GM12878 (cell line): ENCODE measurements around the gene SLC38A1. TPM values are rescaled to one million over a fixed set of nuclear protein-coding genes. Genes with fewer than 3 reads are reported as not detected.

Experiments
- ATF2 ChIP-seq: IDR thresholded peaks from 2 replicates; pipeline ENCODE4 v1.6.1; 2012; ENCODE audit warnings: low read length, inconsistent platforms
- ATF3 ChIP-seq: IDR thresholded peaks from 2 replicates; pipeline ENCODE4 v1.6.1; 2011; ENCODE audit warnings: low read depth, mild to moderate bottlenecking, low read length, moderate library complexity, borderline replicate concordance; ENCODE audit errors: extremely low read depth
- BCL3 ChIP-seq: IDR thresholded peaks from 2 replicates; pipeline ENCODE4 v1.6.1; 2011; ENCODE audit warnings: borderline replicate concordance, low read depth, mild to moderate bottlenecking, moderate library complexity, low read length; ENCODE audit not compliant: insufficient read depth, poor library complexity, severe bottlenecking
- CREM ChIP-seq: IDR thresholded peaks from 2 replicates; pipeline ENCODE4 v1.6.1; 2014; ENCODE audit warnings: antibody characterized with exemption, low read depth
- EED ChIP-seq: sonication (generic); IDR thresholded peaks from 2 replicates; pipeline ENCODE4 v1.6.1; 2016; ENCODE audit warnings: antibody characterized with exemption, low read depth
- FOXM1 ChIP-seq: IDR thresholded peaks from 2 replicates; pipeline ENCODE4 v1.6.1; 2012; ENCODE audit warnings: low read depth, mild to moderate bottlenecking, inconsistent platforms, low read length, moderate library complexity
- GABPA ChIP-seq: IDR thresholded peaks from 2 replicates; pipeline ENCODE4 v1.6.1; 2014; ENCODE audit warnings: antibody characterized with exemption, low read depth, mild to moderate bottlenecking, inconsistent platforms
- PML ChIP-seq: IDR thresholded peaks from 2 replicates; pipeline ENCODE4 v1.6.1; 2012; ENCODE audit warnings: low read length, inconsistent platforms
- PRDM15 ChIP-seq: fragments of 450-650 bp; formaldehyde crosslinking; IDR thresholded peaks from 2 replicates; pipeline ENCODE4 v1.4.0; 2020; ENCODE audit warnings: mild to moderate bottlenecking, moderate library complexity
- TCF7 ChIP-seq: IDR thresholded peaks from 2 replicates; pipeline ENCODE4 v1.6.1; 2014; ENCODE audit warnings: antibody characterized with exemption, borderline replicate concordance
- ZBTB4 ChIP-seq: fragments of 450-650 bp; formaldehyde crosslinking; IDR thresholded peaks from 2 replicates; pipeline ENCODE4 v1.4.0; 2022; ENCODE audit warnings: mild to moderate bottlenecking, moderate library complexity
- polyA plus RNA-seq, 11 experiments: library from polyadenylated mRNA; depleted of rRNA in 4 of 11; unstranded in 6 of 11; stranded (reverse) in 5 of 11; fragments of >200 nt; fragmentation: Nextera tagmentation in 4 of 11; fragmentation: Illumina TruSeq in 1 of 11; extraction: Ambion mirVana in 4 of 11; extraction: Trizol in 1 of 11; gene quantifications; 1 replicate in 1 of 11; 2 replicates in 10 of 11; pipeline versions ENCODE4 v1.2.1 to v1.2.3, GENCODE V29; 2011 to 2016; ENCODE audit warnings: inconsistent platforms in 2 of 11, missing spikeins in 2 of 11, low read depth in 1 of 11
- total RNA-seq, 4 experiments: library from RNA; depleted of rRNA in 3 of 4; stranded (reverse); fragments of >200 nt in 3 of 4; fragmentation: Illumina TruSeq in 1 of 4; extraction: Trizol in 1 of 4; gene quantifications; 2 replicates each; pipeline versions ENCODE4 v1.2.1 to v1.2.3, GENCODE V29; 2013 to 2021

Gene SLC38A1
- total and polyA plus RNA-seq, 10 of the 15 experiments (the other 5 are each of a cell fraction or from before 2014, with no cell fraction given): 38.1 to 191 (median 144) TPM

GRCh38 chr12:46276756-46277155, 7.9 kb upstream of the SLC38A1 start (continued):
- TF ChIP-seq ZBTB4 (CRISPR knock-in tag) (no peak), FOXM1 (no peak), GABPA (no peak), EED (no peak), ATF3 (no peak), TCF7 (no peak), ATF2 (no peak), PML (no peak), BCL3 (no peak), PRDM15 (CRISPR knock-in tag) (no peak), CREM (no peak)
